GM13976 (cell line): ENCODE measurements around the gene ACSF3.

Experiments used
- DNase-seq: peaks from one replicate; pipeline ENCODE4 v3.0.0; 2012; ENCODE audit warnings: low spot score
- in situ Hi-C: fragments of 300-500 bp; cut with MboI; formaldehyde crosslinking; loops from one replicate; pipeline ENCODE4 v1.12.0; 2022; ENCODE audit warnings: low sequenced_read_pairs, mixed read lengths, inconsistent platforms; ENCODE audit not compliant: unreplicated experiment
- TF ChIP-seq, protein P1 (sequence below): IDR thresholded peaks from 2 replicates; pipeline ENCODE4 v1.5.1; 2012; ENCODE audit warnings: borderline replicate concordance, mild to moderate bottlenecking; ENCODE audit not compliant: insufficient read depth; ENCODE audit errors: extremely low read depth, missing control alignments, control extremely low read depth

The ACSF3 gene

GRCh38 chr16:89174055-89174827 lies 80.6 kb downstream of the ACSF3 start:
- in situ Hi-C loops: no loop called here
- DNase-seq: no peak
- TF ChIP-seq, protein P1, sequence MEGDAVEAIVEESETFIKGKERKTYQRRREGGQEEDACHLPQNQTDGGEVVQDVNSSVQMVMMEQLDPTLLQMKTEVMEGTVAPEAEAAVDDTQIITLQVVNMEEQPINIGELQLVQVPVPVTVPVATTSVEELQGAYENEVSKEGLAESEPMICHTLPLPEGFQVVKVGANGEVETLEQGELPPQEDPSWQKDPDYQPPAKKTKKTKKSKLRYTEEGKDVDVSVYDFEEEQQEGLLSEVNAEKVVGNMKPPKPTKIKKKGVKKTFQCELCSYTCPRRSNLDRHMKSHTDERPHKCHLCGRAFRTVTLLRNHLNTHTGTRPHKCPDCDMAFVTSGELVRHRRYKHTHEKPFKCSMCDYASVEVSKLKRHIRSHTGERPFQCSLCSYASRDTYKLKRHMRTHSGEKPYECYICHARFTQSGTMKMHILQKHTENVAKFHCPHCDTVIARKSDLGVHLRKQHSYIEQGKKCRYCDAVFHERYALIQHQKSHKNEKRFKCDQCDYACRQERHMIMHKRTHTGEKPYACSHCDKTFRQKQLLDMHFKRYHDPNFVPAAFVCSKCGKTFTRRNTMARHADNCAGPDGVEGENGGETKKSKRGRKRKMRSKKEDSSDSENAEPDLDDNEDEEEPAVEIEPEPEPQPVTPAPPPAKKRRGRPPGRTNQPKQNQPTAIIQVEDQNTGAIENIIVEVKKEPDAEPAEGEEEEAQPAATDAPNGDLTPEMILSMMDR: no peak

DNA sequence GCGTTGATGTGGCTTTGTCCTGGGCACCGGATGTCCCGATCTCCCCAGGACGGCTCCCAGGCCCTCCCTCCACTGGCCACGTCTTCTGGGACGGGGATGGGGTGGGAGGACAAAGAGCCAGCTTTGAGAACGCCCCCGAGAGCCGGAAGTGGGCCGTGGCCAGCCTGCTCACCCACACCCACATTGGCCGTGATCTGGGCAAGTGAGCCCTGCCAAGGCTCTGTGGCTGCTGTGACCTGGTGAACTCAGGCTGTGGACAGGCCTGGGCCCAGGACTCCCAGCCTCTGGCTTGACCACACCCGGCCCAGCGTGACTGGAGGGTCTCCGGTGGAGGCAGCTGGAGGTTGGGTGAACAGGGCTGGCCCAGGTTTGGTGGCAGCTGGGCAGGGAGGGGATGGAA lies 81.2 kb downstream of the ACSF3 start:
- TF ChIP-seq, protein P1: no peak
- in situ Hi-C loops: no loop called here
- no peak for DNase-seq

- in situ Hi-C loops: no loop called here
- DNase-seq: no peak
- TF ChIP-seq, protein P1: no peak
These were observed 81.9 kb downstream of the ACSF3 start for GRCh38 chr16:89175280-89176146.

DNA sequence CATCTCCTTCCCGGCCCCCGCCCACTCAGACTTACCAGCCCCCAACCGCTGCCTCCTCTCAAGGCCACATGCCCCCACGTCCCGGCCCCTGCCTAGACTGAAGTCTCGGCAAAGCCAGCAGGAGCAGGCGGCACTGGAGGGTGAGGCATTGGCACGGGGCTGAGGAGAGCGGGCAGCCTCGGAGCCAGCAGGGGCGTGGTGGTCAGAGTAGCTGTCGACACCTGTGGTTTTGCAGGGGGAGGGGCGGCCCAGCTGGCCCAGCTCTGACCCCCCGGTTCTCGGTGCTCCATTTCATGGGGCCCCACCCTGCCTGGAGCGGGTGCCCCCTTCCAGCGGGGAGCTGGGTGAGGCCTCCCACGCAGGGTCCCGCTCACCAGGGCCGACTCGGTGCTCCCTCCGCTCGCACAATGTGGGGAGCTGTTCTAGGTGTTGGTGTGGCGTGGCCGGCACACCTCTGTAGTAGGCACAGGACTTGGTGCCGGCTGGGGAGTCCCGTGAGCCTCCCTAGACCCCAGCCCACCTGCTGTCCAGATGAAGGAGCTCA lies 82.6 kb downstream of the ACSF3 start:
- DNase-seq: no peak
- TF ChIP-seq, protein P1: no peak
- in situ Hi-C loops: no loop called here

DNA sequence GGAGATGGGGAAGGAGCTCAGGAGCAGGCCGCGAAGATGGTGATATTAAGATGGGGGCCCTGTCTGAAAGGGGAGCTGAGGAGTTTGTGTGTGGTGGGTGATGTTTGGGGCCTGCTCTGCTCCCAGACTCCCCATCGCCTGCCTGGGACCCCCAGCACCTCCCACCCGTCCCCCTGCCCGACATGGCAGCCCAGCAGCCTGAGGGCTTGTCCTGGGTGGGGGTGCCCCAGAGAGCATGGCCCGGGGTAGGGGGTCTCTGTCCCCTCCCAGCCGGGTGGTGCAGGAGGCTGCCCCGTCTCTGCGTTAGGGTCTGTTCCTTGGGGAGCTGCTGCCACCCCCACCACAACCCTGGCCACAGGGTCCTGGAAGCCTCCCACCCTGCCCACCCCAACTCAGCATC lies 83.1 kb downstream of the ACSF3 start:
- in situ Hi-C loops: no loop called here
- DNase-seq: no peak
- TF ChIP-seq, protein P1: no peak

DNA sequence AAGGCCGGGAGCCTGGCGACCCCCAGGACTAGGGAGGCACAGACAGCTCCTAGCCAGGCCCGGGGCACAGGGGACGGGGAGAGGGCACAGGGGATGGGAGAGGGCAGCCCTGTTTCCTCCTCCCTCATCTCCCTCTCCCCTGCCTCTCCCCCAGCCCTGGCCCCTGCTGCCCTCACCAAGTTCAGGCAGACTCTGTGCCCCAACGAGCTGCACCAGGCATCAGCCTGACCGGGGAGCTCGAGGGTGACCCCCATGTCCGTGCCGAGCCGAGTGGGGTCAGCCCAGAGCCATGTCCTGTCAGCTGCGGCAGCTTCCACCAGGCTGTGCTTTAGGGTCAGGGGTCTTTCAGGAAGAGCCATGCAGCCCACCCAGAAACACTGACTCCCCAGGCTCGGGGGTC lies 83.8 kb downstream of the ACSF3 start:
- TF ChIP-seq, protein P1: no peak
- in situ Hi-C loops: no loop called here
- no peak for DNase-seq
